Urothelium cell line (cell line): ENCODE data around the gene FUT4.
"Not testable (repeated sequence)": the region's sequence is repeated elsewhere in the genome, so short reads cannot be mapped to it uniquely, and the experiment has no call there.

ENCODE experiments used
- DNase-seq: peaks from one replicate; pipeline ENCODE4 v3.0.0; 2011; ENCODE audit warnings: low spot score, mixed read lengths
- FAIRE-seq: peaks from 2 replicates; lab custom pipeline; 2011; peaks lifted over from hg19 to GRCh38; lab: Jason Lieb, UNC

The FUT4 gene

GRCh38 chr11:94563176-94563847 lies 19.6 kb downstream of the FUT4 start:
- no peak for FAIRE-seq
- peak; percentile 67 for DNase-seq

GRCh38 chr11:94563848-94564467 lies 20.2 kb downstream of the FUT4 start:
- DNase-seq (no peak), FAIRE-seq (no peak)

- DNase-seq = no peak
- no peak for FAIRE-seq
Measured at GRCh38 chr11:94567181-94567670, 23.5 kb downstream of the FUT4 start, which contains the start of gene PIWIL4. PIWIL4 (plus strand) TSS chr11:94567368; CDS start chr11:94567519, 151 bp downstream.

- FAIRE-seq = no peak
- DNase-seq = no peak
Measured at GRCh38 chr11:94568200-94568599, 24.5 kb downstream of the FUT4 start.

- FAIRE-seq (no peak), DNase-seq (no peak)
Measured at GRCh38 chr11:94568717-94569116, 25.0 kb downstream of the FUT4 start.

GRCh38 chr11:94572975-94573374 lies 29.3 kb downstream of the FUT4 start:
- FAIRE-seq = not testable (repeated sequence)

GRCh38 chr11:94574193-94574961 lies 30.7 kb downstream of the FUT4 start:
- DNase-seq (no peak), FAIRE-seq (no peak)

More at GRCh38 chr11:94572975-94573374, 29.3 kb downstream of the FUT4 start:
- not testable (repeated sequence) for DNase-seq

GRCh38 chr11:94576306-94576705 lies 32.6 kb downstream of the FUT4 start:
- FAIRE-seq (no peak), DNase-seq (no peak)

DNA sequence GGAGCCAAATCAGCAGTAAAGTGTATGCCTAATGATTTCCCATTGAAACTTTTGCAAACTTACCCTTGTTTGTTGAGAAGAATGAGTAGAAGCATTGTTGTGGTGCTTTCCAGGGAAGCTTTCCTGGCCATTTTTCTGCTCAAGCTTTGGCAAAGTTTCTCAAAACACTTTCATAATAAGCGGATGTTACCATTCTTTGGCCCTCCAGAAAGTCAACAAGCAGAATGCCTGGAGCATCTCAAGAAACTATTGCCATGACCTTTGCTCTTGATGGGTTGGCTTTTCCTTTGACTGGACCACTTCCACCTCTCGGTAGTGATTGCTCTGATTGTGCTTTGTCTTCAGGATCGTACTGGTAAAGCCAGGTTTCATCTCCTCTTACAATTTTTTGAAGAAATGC lies 34.1 kb downstream of the FUT4 start:
- DNase-seq = no peak

DNA sequence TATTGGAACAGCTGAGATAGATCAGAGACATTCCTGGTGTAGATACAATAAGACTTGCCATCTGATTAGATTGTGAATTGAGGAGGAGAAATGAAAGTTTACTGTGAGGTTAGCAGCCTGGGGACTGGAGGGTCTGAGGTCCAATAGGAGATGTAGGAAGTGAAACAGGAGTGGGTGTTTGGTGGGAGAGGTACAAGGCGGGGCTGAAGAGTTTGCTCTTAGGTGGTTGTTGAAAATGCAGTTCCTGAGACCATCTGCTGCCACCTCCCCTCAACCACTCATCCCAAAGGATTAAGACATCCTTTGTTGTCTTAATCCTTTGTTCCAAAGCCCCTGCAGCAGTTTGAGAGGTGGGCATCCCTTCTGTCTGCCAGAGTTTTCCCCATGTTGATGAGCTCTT lies 38.2 kb downstream of the FUT4 start:
- no peak for FAIRE-seq
- DNase-seq = no peak

More for the DNA sequence above, 34.1 kb downstream of the FUT4 start:
- no peak for FAIRE-seq

DNA sequence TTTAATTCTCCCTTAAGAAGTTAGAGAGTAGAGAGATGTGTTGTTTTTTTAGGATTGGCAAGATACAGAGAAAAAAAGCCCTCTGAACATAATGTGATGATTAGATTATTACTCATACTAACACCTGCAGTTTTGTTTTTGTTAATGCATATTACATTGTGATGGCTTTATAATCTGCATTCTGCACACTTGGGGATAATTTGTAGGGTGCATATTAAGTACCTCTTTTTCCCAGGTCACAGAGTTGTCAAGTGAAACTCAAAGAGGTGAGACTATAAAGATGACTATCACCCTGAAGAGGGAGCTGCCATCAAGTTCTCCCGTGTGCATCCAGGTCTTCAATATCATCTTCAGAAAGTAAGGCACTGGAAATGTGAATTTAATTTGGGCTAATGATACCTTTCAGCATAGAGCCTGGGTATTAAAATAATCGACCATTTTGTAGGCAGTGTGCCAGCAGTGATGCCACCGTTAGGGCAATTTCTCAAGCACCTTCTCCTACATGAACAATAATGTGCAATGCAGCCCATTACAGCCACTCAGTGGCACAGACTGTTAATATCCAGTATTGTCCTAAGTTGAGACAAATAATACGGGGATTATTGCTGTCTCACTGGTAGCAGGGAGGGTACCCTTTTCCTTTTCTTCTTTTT lies 39.6 kb downstream of the FUT4 start:
- FAIRE-seq (no peak), DNase-seq (no peak)

DNA sequence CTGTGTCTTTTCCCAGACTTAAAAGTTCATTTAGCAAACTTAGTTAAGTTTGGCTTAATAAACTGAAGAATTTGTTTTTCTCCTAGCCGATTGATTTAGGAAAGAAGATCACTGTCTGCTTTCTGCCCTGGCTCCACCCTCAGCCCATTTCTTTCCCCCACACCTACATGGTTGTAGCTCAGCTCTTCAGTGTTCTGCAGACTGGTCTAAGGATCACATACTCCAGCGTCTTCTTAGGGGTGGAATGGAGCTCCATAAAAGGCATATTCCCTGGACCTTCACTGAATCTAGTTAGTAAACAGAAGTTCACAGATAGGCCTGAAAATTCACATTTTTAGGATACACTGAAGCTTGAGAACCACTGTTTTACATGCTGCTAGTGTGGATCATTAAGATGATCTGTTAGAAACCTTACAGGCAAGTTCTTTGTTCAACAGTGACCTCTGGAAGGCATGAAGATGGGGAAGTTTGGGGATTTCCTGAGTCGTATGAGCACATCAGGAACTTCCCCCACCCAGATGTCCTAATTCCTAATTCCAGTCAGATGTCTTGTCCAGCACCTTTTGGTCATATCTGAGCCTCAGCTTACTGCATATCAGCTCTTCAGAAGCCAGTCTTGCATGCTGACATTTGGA lies 40.3 kb downstream of the FUT4 start:
- no peak for DNase-seq
- no peak for FAIRE-seq

DNA sequence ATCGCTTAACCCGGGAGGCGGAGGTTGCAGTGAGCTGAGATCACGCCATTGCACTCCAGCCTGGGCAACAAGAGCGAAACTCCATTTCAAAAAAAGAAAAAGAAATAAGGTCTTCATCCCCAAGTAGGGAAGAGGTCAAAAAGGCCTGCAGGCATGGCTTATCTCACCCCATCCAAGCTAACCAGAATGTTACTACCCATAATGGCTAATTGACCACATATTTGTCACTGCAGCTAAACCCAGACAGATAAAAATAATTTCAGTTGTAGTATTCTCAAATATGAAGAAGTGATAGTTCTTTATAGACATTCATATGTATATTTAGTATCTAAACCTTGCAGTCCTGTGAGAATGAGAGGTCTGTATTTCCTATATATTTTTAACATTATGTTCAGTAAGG lies 41.3 kb downstream of the FUT4 start:
- DNase-seq (no peak), FAIRE-seq (no peak)

DNA sequence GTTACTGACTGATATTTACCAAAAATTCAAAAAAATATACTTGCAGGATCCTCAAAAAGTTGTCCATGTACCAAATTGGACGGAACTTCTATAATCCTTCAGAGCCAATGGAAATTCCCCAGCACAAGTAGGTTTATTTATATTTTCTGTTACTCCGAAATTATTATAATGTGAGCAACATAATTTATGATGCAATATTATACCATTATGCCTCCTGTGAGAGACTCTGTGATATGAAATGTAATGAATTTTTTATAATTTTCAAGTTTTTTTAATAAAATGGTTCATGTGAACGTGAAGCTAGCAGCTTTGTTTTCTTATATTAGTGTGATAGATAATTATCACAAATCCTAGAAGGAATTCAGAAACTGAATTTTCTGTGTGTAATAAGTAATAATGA lies 41.7 kb downstream of the FUT4 start:
- no peak for DNase-seq
- FAIRE-seq = no peak

- DNase-seq (no peak), FAIRE-seq (no peak)
Measured at GRCh38 chr11:94586546-94586945, 42.8 kb downstream of the FUT4 start.

- FAIRE-seq = no peak
Measured at GRCh38 chr11:94586978-94587377, 43.3 kb downstream of the FUT4 start.

DNA sequence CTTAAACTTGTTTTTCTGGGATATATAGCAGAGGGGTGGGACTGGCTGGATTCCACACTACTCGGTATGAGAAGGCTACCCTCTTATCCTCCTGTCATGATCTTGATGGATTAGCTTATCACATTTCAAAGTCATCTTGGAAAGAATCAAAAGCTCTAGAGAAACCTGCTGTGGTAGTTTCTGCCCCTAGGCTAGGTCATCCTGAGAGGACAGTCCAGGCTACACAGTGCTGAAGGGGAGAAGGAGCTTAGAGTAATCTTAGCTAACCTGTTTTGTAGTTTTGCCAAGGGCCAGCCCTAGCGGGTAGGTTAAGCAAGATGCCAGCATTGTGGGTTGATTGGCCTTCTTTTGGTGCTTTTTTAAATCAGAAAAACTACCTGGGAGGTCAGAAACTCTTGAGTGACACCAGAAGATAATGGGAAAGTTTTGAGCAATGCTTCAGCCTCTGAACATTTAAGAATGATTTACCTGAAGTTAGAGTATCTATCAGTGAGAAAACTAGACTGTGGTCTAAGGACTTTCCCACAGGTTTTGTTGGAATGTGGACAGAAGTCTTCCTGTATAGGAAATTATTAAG lies 44.7 kb downstream of the FUT4 start:
- DNase-seq (no peak), FAIRE-seq (no peak)

More at GRCh38 chr11:94586978-94587377, 43.3 kb downstream of the FUT4 start:
- DNase-seq = no peak

DNA sequence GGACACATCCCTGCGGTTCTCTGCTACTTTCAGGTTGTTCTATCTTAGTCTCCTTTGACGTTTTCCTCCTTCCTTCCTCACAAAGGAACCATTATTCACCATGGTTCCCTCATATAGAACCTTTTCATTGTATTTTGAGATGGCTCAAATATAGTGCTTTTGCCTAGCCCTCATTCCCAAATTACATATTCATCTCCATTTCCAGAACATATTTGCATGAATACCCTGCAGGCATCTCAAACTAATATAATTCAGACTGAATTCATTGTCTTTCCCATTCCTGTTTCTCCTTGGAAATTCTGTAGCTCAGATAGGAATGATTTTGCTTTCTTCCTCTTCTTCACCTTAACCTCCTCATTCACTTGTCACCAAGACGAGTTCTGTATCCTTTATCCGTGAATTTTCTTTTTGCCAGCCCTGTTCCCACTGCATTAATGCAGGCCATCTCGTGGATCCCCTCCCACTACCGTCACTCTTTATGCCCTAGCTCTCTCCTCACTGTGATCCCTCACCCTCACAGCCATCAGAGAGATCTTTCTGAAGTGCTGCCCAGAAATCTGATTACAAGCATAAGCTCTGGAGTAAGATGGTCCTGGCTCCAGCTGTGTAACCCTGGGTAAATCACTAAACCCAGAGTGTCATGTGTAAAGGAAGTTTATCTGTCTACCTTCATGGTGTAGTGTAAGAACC lies 46.8 kb downstream of the FUT4 start:
- DNase-seq (no peak), FAIRE-seq (no peak)

- DNase-seq (no peak), FAIRE-seq (no peak)
Measured at GRCh38 chr11:94593030-94593429, 49.3 kb downstream of the FUT4 start.

DNA sequence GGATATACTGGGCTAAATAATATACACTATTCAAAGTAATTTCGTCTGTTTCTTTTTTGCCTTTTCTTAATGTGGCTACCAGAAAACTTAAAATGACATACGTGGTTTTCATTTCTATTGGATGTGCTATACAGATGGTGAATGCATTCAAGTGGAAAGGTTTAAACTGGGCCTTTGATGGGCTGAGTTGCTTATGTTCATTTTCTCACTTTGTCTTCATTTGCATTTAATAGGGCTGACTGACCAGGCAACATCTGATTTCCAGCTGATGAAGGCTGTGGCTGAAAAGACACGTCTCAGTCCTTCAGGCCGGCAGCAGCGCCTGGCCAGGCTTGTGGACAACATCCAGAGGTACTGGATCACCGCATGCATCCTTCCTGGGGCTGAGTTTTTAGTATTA lies 51.4 kb downstream of the FUT4 start:
- no peak for FAIRE-seq
- no peak for DNase-seq
